ENCODE measurements around the gene IGF1R.

DNA sequence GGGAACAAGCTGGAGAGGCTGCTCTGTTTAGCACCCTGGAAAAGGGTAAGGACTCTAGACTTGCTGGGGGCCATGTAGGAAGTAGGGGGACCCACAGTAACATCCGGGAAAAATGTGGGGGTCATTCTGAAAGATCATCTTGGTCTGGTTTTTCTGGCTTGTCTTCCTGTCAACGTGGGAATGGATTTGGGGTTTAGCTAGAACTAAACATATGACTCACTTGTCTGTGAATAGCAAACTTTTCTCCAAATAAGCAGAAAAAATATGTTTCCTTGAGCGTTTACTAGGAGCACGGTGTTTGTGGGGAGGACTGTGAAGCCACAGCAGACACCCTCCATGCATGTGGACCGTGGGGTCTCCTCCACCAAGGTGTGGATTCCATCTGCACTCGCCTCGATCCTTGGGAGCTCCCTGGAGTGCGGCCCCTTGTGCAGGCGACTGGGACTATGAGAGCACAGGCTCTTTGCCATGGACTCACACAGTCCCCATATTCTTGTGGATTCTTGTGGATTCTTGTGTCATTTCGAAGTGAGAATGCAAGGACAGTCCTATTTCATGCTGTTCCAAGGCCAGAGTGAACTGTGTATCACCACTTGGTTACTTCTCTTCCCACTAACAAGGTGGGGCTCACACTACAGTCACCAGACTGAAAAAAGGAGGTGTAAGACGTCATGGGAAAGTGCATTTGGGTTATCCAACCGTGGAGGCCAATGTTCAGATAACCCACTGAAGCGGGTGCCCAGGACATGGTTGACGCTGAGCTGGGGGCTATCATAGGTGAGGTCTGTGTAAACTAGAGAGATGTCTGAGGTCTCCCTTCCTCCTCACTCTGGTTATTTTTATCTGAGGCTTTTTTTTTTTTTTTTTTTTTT, 333.7 kb downstream of the IGF1R start:
- TF ChIP-seq SALL2 (CRISPR knock-in tag; IDR thresholded peaks at IDR 0.05) (no peak), RBM39 (IDR thresholded peaks at IDR 0.05; ENCODE audit: low read depth, low read length, poor library complexity, severe bottlenecking) (no peak), ZBTB33 (CRISPR knock-in tag; IDR thresholded peaks at IDR 0.05) (no peak), CTCF (CRISPR knock-in tag; IDR thresholded peaks at IDR 0.05) (no peak), EP300 (IDR thresholded peaks at IDR 0.05; ENCODE audit: low read depth in 2 of 2, low read length in 2 of 2) (no peak), EP300 (CRISPR knock-in tag; IDR thresholded peaks at IDR 0.05; ENCODE audit: borderline replicate concordance) (no peak), SP5 (CRISPR knock-in tag; IDR thresholded peaks at IDR 0.05; ENCODE audit: borderline replicate concordance, low read depth) (no peak), ATF7-NPFF (CRISPR knock-in tag; IDR thresholded peaks at IDR 0.05; ENCODE audit: low read depth) (no peak)
